Keratinocyte (primary cell): ENCODE measurements around the gene LCOR. TPM values are rescaled to one million over a fixed set of nuclear protein-coding genes. Genes with fewer than 3 reads are reported as not detected.

Source experiments
- DNase-seq: peaks from one replicate; pipeline ENCODE4 v3.0.0-alpha.2; 2011; ENCODE audit warnings: low read depth, missing footprints, low spot score
- FAIRE-seq: peaks from 2 replicates; lab custom pipeline; 2011; peaks lifted over from hg19 to GRCh38; lab: Jason Lieb, UNC
- H2AFZ ChIP-seq: 2 replicates; pipeline ENCODE4 v1.6.0; 2012; ENCODE audit warnings: low read length, control low read depth, inconsistent platforms; ENCODE audit not compliant: control insufficient read depth
- H3K27ac ChIP-seq: 2 replicates; pipeline ENCODE4 v1.5.1; 2011; ENCODE audit warnings: low read length; ENCODE audit not compliant: control insufficient read depth, insufficient read depth
- H3K27me3 ChIP-seq: 3 replicates; pipeline ENCODE4 v1.6.0; 2011; ENCODE audit warnings: low read length; ENCODE audit not compliant: control insufficient read depth, insufficient read depth; ENCODE audit errors: extremely low read depth
- H3K36me3 ChIP-seq, 2 experiments: 2 replicates in 1 of 2; 3 replicates in 1 of 2; pipeline ENCODE4 v1.5.1; 2011; ENCODE audit warnings: low read length in 2 of 2, mild to moderate bottlenecking in 1 of 2; ENCODE audit not compliant: control insufficient read depth in 2 of 2, insufficient read depth in 2 of 2; ENCODE audit errors: extremely low read depth in 1 of 2
- H3K4me1 ChIP-seq: 3 replicates; pipeline ENCODE4 v1.5.1; 2011; ENCODE audit warnings: low read length; ENCODE audit not compliant: control insufficient read depth, insufficient read depth; ENCODE audit errors: extremely low read depth
- H3K4me2 ChIP-seq: 3 replicates; pipeline ENCODE4 v1.6.0; 2011; ENCODE audit warnings: low read depth, low read length; ENCODE audit not compliant: control insufficient read depth, insufficient read depth; ENCODE audit errors: extremely low read depth
- H3K4me3 ChIP-seq, 3 experiments: fragments of 200-600 bp in 1 of 3; sonication (generic) in 1 of 3; 2 replicates in 2 of 3; 3 replicates in 1 of 3; pipeline ENCODE4 v1.5.1; 2011 to 2016; ENCODE audit warnings: low read length in 3 of 3, mild to moderate bottlenecking in 3 of 3, control low read depth in 2 of 3, inconsistent platforms in 1 of 3, low read depth in 1 of 3, mixed read lengths in 1 of 3, mixed run types in 1 of 3, moderate library complexity in 1 of 3; ENCODE audit not compliant: control insufficient read depth in 2 of 3, insufficient read depth in 2 of 3; ENCODE audit errors: extremely low read depth in 1 of 3
- H3K79me2 ChIP-seq: 2 replicates; pipeline ENCODE4 v1.6.0; 2012; ENCODE audit warnings: low read length; ENCODE audit not compliant: control insufficient read depth, insufficient read depth
- H3K9ac ChIP-seq: 3 replicates; pipeline ENCODE4 v1.6.0; 2011; ENCODE audit warnings: low read length; ENCODE audit not compliant: control insufficient read depth, insufficient read depth; ENCODE audit errors: extremely low read depth
- H3K9me1 ChIP-seq: 3 replicates; pipeline ENCODE4 v1.6.0; 2011; ENCODE audit warnings: low read length; ENCODE audit not compliant: control insufficient read depth, insufficient read depth; ENCODE audit errors: extremely low read depth
- H3K9me3 ChIP-seq: 2 replicates; pipeline ENCODE4 v1.5.1; 2012; ENCODE audit warnings: low read depth, low read length; ENCODE audit not compliant: control insufficient read depth
- H4K20me1 ChIP-seq: 3 replicates; pipeline ENCODE4 v1.6.0; 2011; ENCODE audit warnings: low read length; ENCODE audit not compliant: control insufficient read depth, insufficient read depth; ENCODE audit errors: extremely low read depth
- CTCF ChIP-seq, 3 experiments: IDR thresholded peaks in 1 of 3; conservative IDR thresholded peaks in 1 of 3; optimal IDR thresholded peaks in 1 of 3; 2 replicates in 2 of 3; 3 replicates in 1 of 3; pipeline versions ENCODE3 to v1.5.1; 2011; ENCODE audit warnings: low read length in 3 of 3, mild to moderate bottlenecking in 3 of 3, moderate library complexity in 2 of 3, control low read depth in 1 of 3, inconsistent platforms in 1 of 3; ENCODE audit not compliant: insufficient read depth in 2 of 3; ENCODE audit errors: extremely low read depth in 1 of 3
- EZH2 ChIP-seq: IDR thresholded peaks from one replicate; pipeline ENCODE4 v1.6.1; 2012; ENCODE audit warnings: inconsistent platforms, mild to moderate bottlenecking, low read length, moderate library complexity
- dilution Hi-C: fragments of 300-500 bp; cut with MboI; formaldehyde crosslinking; loops from one replicate; pipeline ENCODE4 v1.7.0; 2020; ENCODE audit warnings: low sequenced_read_pairs; ENCODE audit not compliant: extremely low pct_ligation_motif_present
- polyA plus RNA-seq, 5 experiments: library from polyadenylated mRNA; depleted of rRNA in 3 of 5; stranded (reverse) in 3 of 5; stranded (forward) in 1 of 5; unstranded in 1 of 5; fragments of >200 nt; gene quantifications; 1 replicate in 1 of 5; 2 replicates in 3 of 5; 3 replicates in 1 of 5; pipeline versions ENCODE4 v1.2.1 to v1.2.3, GENCODE V29; 2011 to 2012; ENCODE audit warnings: missing spikeins in 2 of 5, low read depth in 1 of 5, low replicate concordance in 1 of 5

The LCOR gene
- polyA plus RNA-seq, 1 donor (not counting 4 experiments of a cell fraction or from before 2014, with no cell fraction given): 11.4 TPM

- no peaks in the 10 kb centered on the region for H3K27me3 ChIP-seq
- peaks cover 75% of the 10 kb centered on the region for H3K79me2 ChIP-seq
- dilution Hi-C loops: no loop called here
- no peak overlapping the region for H3K27ac ChIP-seq
- no peak overlapping the region for H2AFZ ChIP-seq
- H4K20me1 ChIP-seq: peaks cover 3% of the 10 kb centered on the region
- no peak overlapping the region for H3K9ac ChIP-seq
- TF ChIP-seq EZH2 (no peak), CTCF (optimal IDR thresholded peaks at IDR 0.05 in 1 of 3, IDR thresholded peaks at IDR 0.05 in 1 of 3, conservative IDR thresholded peaks at IDR 0.05 in 1 of 3; ENCODE audit: extremely low read depth in 1 of 3, insufficient read depth in 2 of 3, low read length in 3 of 3) (no peak)
- no peak overlapping the region for H3K4me3 ChIP-seq
- no peaks in the 10 kb centered on the region for H3K36me3 ChIP-seq
- H3K4me2 ChIP-seq: no peak overlapping the region
- DNase-seq (no peak), FAIRE-seq (no peak)
- H3K9me3 ChIP-seq: no peaks in the 10 kb centered on the region
- peaks cover 2% of the 10 kb centered on the region for H3K9me1 ChIP-seq
- H3K4me1 ChIP-seq: peaks cover 13% of the 10 kb centered on the region
Observed at GRCh38 chr10:96890172-96890513, 58.0 kb downstream of the LCOR start.

- Histone ChIP-seq H2AFZ (no peak overlapping the region), H4K20me1 (peaks cover 5% of the 10 kb centered on the region), H3K9ac (no peak overlapping the region), H3K36me3 (no peaks in the 10 kb centered on the region), H3K4me2 (no peak overlapping the region), H3K27ac (no peak overlapping the region), H3K79me2 (peaks cover 76% of the 10 kb centered on the region), H3K4me1 (peaks cover 13% of the 10 kb centered on the region), H3K9me3 (no peaks in the 10 kb centered on the region), H3K4me3 (no peak overlapping the region), H3K9me1 (peaks cover 2% of the 10 kb centered on the region), H3K27me3 (no peaks in the 10 kb centered on the region)
- TF ChIP-seq EZH2 (no peak), CTCF (optimal IDR thresholded peaks at IDR 0.05 in 1 of 3, IDR thresholded peaks at IDR 0.05 in 1 of 3, conservative IDR thresholded peaks at IDR 0.05 in 1 of 3; ENCODE audit: extremely low read depth in 1 of 3, insufficient read depth in 2 of 3, low read length in 3 of 3) (no peak)
- no peak for DNase-seq
- dilution Hi-C loops: no loop called here
- no peak for FAIRE-seq
Observed at GRCh38 chr10:96890580-96890979, 58.5 kb downstream of the LCOR start.
